Osteoblast (primary cell): ENCODE data around the gene NME3. TPM values are rescaled to one million over a fixed set of nuclear protein-coding genes. Genes with fewer than 3 reads are reported as not detected.

ENCODE experiments used
- DNase-seq: peaks from one replicate; pipeline ENCODE4 v3.0.0; 2011; ENCODE audit warnings: low spot score, mixed read lengths; ENCODE audit not compliant: insufficient read length; ENCODE audit errors: missing footprints
- H2AFZ ChIP-seq: 2 replicates; pipeline ENCODE4 v1.6.0; 2011; ENCODE audit warnings: mild to moderate bottlenecking, low read length
- H3K27ac ChIP-seq: 2 replicates; pipeline ENCODE4 v1.5.1; 2011; ENCODE audit warnings: mild to moderate bottlenecking, low read depth, low read length, moderate library complexity
- H3K27me3 ChIP-seq: 2 replicates; pipeline ENCODE4 v1.6.0; 2012; ENCODE audit warnings: mild to moderate bottlenecking, control low read depth, inconsistent platforms, low read length, moderate library complexity; ENCODE audit not compliant: insufficient read depth
- H3K36me3 ChIP-seq: 2 replicates; pipeline ENCODE4 v1.5.1; 2011; ENCODE audit warnings: mild to moderate bottlenecking, low read length, control low read depth, moderate library complexity; ENCODE audit not compliant: insufficient read depth
- H3K4me1 ChIP-seq: 2 replicates; pipeline ENCODE4 v1.5.1; 2011; ENCODE audit warnings: mild to moderate bottlenecking, low read length, control low read depth, moderate library complexity; ENCODE audit not compliant: insufficient read depth
- H3K4me2 ChIP-seq: 2 replicates; pipeline ENCODE4 v1.6.0; 2011; ENCODE audit warnings: mild to moderate bottlenecking, low read length; ENCODE audit not compliant: insufficient read depth
- H3K4me3 ChIP-seq: fragments of 200-600 bp; sonication (generic); 3 replicates; pipeline ENCODE4 v1.5.1; 2012; ENCODE audit warnings: mild to moderate bottlenecking, low read length, inconsistent platforms; ENCODE audit not compliant: insufficient read depth
- H3K79me2 ChIP-seq: 2 replicates; pipeline ENCODE4 v1.6.0; 2012; ENCODE audit warnings: mild to moderate bottlenecking, low read length, control low read depth, inconsistent platforms; ENCODE audit not compliant: insufficient read depth
- H3K9me3 ChIP-seq: 2 replicates; pipeline ENCODE4 v1.5.1; 2011; ENCODE audit warnings: low read depth, low read length, control low read depth
- H4K20me1 ChIP-seq: 2 replicates; pipeline ENCODE4 v1.6.0; 2012; ENCODE audit warnings: mild to moderate bottlenecking, low read length, control low read depth; ENCODE audit not compliant: insufficient read depth
- total RNA-seq: library from RNA; depleted of rRNA; stranded (reverse); fragments of >200 nt; gene quantifications from 2 replicates; pipeline ENCODE4 v1.2.3, GENCODE V29; 2012
- TF ChIP-seq, protein P1 (sequence below): IDR thresholded peaks from 2 replicates; pipeline ENCODE4 v1.5.1; 2011; ENCODE audit warnings: mild to moderate bottlenecking, low read depth, low read length, moderate library complexity; ENCODE audit errors: extremely low read depth

The NME3 gene
- total RNA-seq, 1 donor, result 55.4 TPM

DNA sequence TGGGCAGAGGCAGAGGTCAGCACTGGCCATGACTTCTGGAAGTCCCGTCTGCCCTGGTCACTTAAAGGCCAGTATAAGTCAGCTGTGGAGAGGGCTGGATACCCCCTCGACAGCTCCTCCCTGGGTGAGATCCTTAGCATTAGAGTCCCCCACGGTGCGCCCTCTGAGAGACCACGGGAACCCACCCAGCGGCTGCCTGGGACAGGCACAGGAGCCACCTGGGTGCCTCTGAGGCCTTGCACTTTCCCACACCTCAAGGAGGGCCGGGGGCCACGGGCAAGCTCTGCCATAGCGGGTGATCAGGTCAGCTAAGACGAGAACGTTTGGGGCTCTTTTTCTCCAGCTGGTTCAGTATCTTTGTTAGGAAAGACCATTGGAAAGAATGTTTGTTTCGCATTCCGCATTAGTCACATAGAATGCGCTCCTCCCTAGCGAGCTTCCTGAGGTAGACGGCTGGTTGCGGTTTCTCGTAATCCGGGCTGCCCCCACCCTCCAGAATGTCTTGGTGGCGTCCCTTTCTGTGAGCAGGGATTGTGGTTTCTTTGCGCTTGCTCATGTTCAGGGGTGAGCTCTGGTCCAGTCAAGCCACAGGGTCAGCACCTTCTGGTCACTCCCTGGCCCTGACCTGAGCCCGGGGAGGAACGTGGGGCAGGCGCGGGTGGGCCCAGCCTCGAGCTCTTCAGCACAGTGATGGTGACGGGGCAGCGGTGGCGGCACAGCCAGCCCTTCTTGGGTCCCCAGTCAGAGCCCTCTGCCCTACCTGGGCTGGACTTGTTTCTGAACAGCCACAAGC, 25.2 kb downstream of the NME3 start:
- TF ChIP-seq, protein P1, sequence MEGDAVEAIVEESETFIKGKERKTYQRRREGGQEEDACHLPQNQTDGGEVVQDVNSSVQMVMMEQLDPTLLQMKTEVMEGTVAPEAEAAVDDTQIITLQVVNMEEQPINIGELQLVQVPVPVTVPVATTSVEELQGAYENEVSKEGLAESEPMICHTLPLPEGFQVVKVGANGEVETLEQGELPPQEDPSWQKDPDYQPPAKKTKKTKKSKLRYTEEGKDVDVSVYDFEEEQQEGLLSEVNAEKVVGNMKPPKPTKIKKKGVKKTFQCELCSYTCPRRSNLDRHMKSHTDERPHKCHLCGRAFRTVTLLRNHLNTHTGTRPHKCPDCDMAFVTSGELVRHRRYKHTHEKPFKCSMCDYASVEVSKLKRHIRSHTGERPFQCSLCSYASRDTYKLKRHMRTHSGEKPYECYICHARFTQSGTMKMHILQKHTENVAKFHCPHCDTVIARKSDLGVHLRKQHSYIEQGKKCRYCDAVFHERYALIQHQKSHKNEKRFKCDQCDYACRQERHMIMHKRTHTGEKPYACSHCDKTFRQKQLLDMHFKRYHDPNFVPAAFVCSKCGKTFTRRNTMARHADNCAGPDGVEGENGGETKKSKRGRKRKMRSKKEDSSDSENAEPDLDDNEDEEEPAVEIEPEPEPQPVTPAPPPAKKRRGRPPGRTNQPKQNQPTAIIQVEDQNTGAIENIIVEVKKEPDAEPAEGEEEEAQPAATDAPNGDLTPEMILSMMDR, result no peak
- no peaks in the 10 kb centered on the region for H3K9me3 ChIP-seq

DNA sequence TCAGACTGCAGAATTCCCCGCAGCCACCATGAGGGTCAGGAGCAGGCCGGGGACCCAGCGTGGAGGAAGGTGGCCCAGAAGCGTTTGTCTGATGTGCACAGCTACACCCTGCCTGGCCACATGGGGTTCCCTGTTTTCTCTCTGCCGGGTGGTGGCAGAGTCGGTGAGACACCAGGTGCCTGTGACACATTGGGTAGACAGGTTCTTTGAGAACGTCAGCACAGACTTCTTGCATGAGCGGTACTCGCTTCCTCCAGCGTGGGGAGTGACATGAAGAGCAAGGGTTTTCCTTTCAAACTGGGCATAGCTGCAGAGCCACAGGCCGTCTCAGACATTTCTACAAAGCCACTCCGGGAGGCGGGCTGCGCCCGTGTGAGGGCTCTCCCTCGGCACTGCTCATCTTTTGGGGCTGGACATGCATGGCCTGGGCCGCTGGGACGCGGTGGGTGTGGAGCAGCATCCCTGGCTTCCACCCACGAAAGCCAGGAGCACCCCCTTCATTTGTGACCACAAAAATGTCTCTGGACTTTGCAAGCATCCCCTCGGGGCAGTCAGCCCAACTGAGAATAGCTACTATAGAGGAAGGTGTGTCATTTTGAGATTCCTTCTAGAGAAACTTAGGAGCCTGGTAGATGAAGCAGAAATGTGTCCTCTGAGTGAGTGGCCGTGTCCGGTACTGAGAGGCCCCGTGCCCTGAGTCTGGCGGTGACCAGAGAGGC, 26.0 kb downstream of the NME3 start:
- Histone ChIP-seq H2AFZ (no peak overlapping the region), H3K27me3 (no peaks in the 10 kb centered on the region), H3K27ac (peak overlapping the region; percentile 98), H3K79me2 (peaks cover 12% of the 10 kb centered on the region), H3K4me1 (peaks cover 28% of the 10 kb centered on the region), H3K4me2 (peak overlapping the region; percentile 82), H3K36me3 (peaks cover 38% of the 10 kb centered on the region), H4K20me1 (peaks cover 16% of the 10 kb centered on the region), H3K9me3 (no peaks in the 10 kb centered on the region), H3K4me3 (peak overlapping the region; percentile 54)
- peak; percentile 98 for DNase-seq
- TF ChIP-seq, protein P1, result no peak

More for the DNA sequence above, 25.2 kb downstream of the NME3 start:
- peaks cover 31% of the 10 kb centered on the region for H3K36me3 ChIP-seq
- no peak overlapping the region for H2AFZ ChIP-seq
- no peaks in the 10 kb centered on the region for H3K27me3 ChIP-seq
- H3K4me3 ChIP-seq, result peak overlapping the region; percentile 54
- H3K79me2 ChIP-seq, result peaks cover 5% of the 10 kb centered on the region
- peak overlapping the region; percentile 98 for H3K27ac ChIP-seq
- peak; percentile 99 for DNase-seq
- H4K20me1 ChIP-seq, result peaks cover 15% of the 10 kb centered on the region
- H3K4me2 ChIP-seq, result peak overlapping the region; percentile 82
- H3K4me1 ChIP-seq, result peaks cover 28% of the 10 kb centered on the region

DNA sequence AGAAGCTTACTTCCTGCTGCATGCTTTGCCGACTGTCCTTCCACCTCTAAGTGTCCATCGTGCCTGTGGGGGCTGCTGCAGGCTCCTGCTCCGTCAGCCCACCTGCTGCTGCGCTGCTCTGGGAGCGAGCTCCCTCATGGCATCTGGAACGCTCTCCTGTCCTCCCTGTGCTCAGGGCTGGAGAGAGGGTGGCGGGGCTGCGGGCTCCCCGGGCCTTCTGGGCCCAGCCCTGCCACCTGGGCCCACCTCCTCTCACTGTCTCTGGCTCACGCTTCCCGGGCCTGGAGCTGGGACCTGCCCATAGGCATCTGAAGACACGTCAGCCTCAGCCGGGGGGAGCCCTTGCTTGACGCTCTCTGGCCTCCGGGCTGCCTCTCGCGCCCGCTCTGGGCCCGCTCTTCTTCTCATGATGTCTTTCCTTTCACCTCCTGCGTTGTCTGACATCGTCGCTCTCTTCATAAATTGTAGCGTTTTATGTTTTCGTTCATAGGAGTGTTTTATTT, 27.0 kb downstream of the NME3 start:
- Histone ChIP-seq H2AFZ (no peak overlapping the region), H3K4me2 (no peak overlapping the region), H3K9me3 (no peaks in the 10 kb centered on the region), H3K27me3 (no peaks in the 10 kb centered on the region), H3K4me3 (no peak overlapping the region), H3K36me3 (peaks cover 37% of the 10 kb centered on the region), H3K79me2 (peaks cover 18% of the 10 kb centered on the region), H3K4me1 (peaks cover 23% of the 10 kb centered on the region), H4K20me1 (peaks cover 19% of the 10 kb centered on the region), H3K27ac (no peak overlapping the region)
- TF ChIP-seq, protein P1, result no peak
- peak; percentile 63 for DNase-seq
